Prostate gland (tissue), 2 donors: ENCODE data around the gene TOP3B.

Experiments
- POLR2A ChIP-seq: fragments of 450-650 bp; IDR thresholded peaks from one replicate; pipeline ENCODE4 v1.6.1; 2016; ENCODE audit warnings: antibody characterized with exemption, mild to moderate bottlenecking
- TF ChIP-seq, protein P1 (sequence below), 4 experiments: fragments of 200-600 bp in 2 of 4; fragments of 450-650 bp in 2 of 4; sonication (generic) in 2 of 4; IDR thresholded peaks; 1 replicate in 3 of 4; 2 replicates in 1 of 4; pipeline ENCODE4 v1.5.1; 2016 to 2019; ENCODE audit warnings: antibody characterized with exemption in 4 of 4, mild to moderate bottlenecking in 2 of 4, moderate library complexity in 2 of 4

DNA sequence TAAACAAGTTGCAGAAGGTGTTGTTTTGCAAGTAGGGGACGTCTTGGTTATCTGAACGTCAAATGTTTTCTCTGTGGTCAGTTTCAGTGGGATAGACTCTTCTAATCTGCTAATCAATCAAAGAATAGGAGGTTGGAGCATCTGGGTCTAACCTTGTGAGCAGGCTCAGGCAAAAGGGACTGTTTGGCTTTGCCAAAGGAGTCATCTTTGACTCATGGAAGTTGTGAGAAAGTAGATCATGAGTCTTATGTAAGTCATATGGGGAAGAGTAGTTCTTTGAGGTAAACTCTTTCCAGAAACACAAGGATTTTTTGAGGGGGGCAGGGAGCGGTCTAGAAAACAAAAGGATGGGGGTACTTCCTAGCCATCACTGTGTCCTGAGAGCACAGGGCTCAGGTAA is 27.1 kb upstream of the TOP3B start:
- TF ChIP-seq, protein P1, sequence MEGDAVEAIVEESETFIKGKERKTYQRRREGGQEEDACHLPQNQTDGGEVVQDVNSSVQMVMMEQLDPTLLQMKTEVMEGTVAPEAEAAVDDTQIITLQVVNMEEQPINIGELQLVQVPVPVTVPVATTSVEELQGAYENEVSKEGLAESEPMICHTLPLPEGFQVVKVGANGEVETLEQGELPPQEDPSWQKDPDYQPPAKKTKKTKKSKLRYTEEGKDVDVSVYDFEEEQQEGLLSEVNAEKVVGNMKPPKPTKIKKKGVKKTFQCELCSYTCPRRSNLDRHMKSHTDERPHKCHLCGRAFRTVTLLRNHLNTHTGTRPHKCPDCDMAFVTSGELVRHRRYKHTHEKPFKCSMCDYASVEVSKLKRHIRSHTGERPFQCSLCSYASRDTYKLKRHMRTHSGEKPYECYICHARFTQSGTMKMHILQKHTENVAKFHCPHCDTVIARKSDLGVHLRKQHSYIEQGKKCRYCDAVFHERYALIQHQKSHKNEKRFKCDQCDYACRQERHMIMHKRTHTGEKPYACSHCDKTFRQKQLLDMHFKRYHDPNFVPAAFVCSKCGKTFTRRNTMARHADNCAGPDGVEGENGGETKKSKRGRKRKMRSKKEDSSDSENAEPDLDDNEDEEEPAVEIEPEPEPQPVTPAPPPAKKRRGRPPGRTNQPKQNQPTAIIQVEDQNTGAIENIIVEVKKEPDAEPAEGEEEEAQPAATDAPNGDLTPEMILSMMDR (IDR thresholded peaks at IDR 0.05): no peak
- no peak for TF ChIP-seq POLR2A
